Stimulated activated CD8-positive, alpha-beta memory T cell treated with anti-CD3 and anti-CD28 coated beads, Interleukin-7, amount 100 ng/mL, for 48 hours (primary cell): ENCODE measurements around the gene CARS2.
"Not testable (repeated sequence)": the region's sequence is repeated elsewhere in the genome, so short reads cannot be mapped to it uniquely, and the experiment has no call there.

Experiments
- DNase-seq, 2 donors: peaks; one replicate each; pipeline ENCODE4 v3.0.0-alpha.2; 2020; ENCODE audit warnings: low read depth in 1 of 2; ENCODE audit errors: extremely low read depth in 1 of 2

The CARS2 gene

GRCh38 chr13:110705826-110706569, at the start of gene CARS2:
CARS2 (minus strand) TSS chr13:110706116; CDS start chr13:110706093, 23 bp downstream.
- DNase-seq: peak; percentile 89 to 93

- no peak for DNase-seq
These were observed 42.4 kb upstream of the CARS2 start for GRCh38 chr13:110748271-110748670.

GRCh38 chr13:110746438-110746837, 40.5 kb upstream of the CARS2 start:
- no peak for DNase-seq

- no peak for DNase-seq
These were observed 37.8 kb upstream of the CARS2 start for GRCh38 chr13:110743687-110744086.

- no peak for DNase-seq
These were observed 31.6 kb upstream of the CARS2 start for GRCh38 chr13:110737555-110737954.

- no peak for DNase-seq
These were observed 28.6 kb upstream of the CARS2 start for GRCh38 chr13:110734561-110734960.

GRCh38 chr13:110731072-110731471, 25.2 kb upstream of the CARS2 start:
- DNase-seq: no peak

GRCh38 chr13:110726726-110727125, 20.8 kb upstream of the CARS2 start:
- DNase-seq: peak; percentile 57 to 68

- not testable (repeated sequence) for DNase-seq
These were observed 20.2 kb upstream of the CARS2 start for GRCh38 chr13:110726153-110726552.

- no peak for DNase-seq
These were observed 17.7 kb upstream of the CARS2 start for GRCh38 chr13:110723598-110723997.

- no peak for DNase-seq
These were observed 17.1 kb upstream of the CARS2 start for GRCh38 chr13:110722971-110723370.

GRCh38 chr13:110719036-110719710, 13.3 kb upstream of the CARS2 start:
- DNase-seq: no peak

GRCh38 chr13:110716247-110716515, 10.3 kb upstream of the CARS2 start:
- no peak for DNase-seq

GRCh38 chr13:110715395-110716246, 9.7 kb upstream of the CARS2 start:
- peak; percentile 89 to 96 for DNase-seq

- DNase-seq: peak; percentile 15 to 33
These were observed 9.0 kb upstream of the CARS2 start for GRCh38 chr13:110714797-110715394.

- DNase-seq: peak; percentile 31 to 45
These were observed 8.3 kb upstream of the CARS2 start for GRCh38 chr13:110713981-110714796.

- no peak for DNase-seq
These were observed 7.7 kb upstream of the CARS2 start, which contains the start of gene ING1 for GRCh38 chr13:110713642-110713952. ING1 (plus strand) TSS chr13:110713700; CDS start chr13:110714150, 450 bp downstream.

- DNase-seq: peak; percentile 99
These were observed 7.1 kb upstream of the CARS2 start for GRCh38 chr13:110712849-110713641.

- peak; percentile 70 to 81 for DNase-seq
These were observed 6.3 kb upstream of the CARS2 start for GRCh38 chr13:110712081-110712848.
